Peyer's patch (tissue), 4 donors: ENCODE measurements around the gene EPHB1. TPM values are rescaled to one million over a fixed set of nuclear protein-coding genes. Genes with fewer than 3 reads are reported as not detected.

Source experiments
- DNase-seq, 3 donors: peaks; one replicate each; pipeline ENCODE4 v3.0.0-alpha.2; 2017 to 2019
- H3K27ac ChIP-seq, 4 donors: fragments of 200-600 bp; sonication (generic); one replicate each; pipeline ENCODE4 v1.5.1; 2016 to 2019
- H3K27me3 ChIP-seq, 2 donors: fragments of 200-600 bp; sonication (generic); one replicate each; pipeline ENCODE4 v1.5.1; 2019
- H3K36me3 ChIP-seq, 3 donors: fragments of 200-600 bp; sonication (generic); one replicate each; pipeline ENCODE4 v1.5.1; 2016 to 2019
- H3K4me1 ChIP-seq, 4 donors: fragments of 200-600 bp; sonication (generic); one replicate each; pipeline ENCODE4 v1.5.1; 2016 to 2019
- H3K4me3 ChIP-seq, 4 donors: fragments of 200-600 bp; sonication (generic); 1 replicate in 3 of 4; 2 replicates in 1 of 4; pipeline ENCODE4 v1.5.1; 2016 to 2019; ENCODE audit warnings: mild to moderate bottlenecking in 1 of 4
- H3K9me3 ChIP-seq, 4 donors: fragments of 200-600 bp; sonication (generic); one replicate each; pipeline ENCODE4 v1.5.1; 2016 to 2019; ENCODE audit warnings: mild to moderate bottlenecking in 1 of 4
- CTCF ChIP-seq, 6 experiments: fragments of 450-650 bp in 4 of 6; fragments of 200-600 bp in 2 of 6; sonication (generic) in 1 of 6; IDR thresholded peaks; one replicate each; pipeline ENCODE4 v1.5.1; 2017 to 2019; ENCODE audit warnings: antibody characterized with exemption in 6 of 6, mild to moderate bottlenecking in 3 of 6, moderate library complexity in 1 of 6
- POLR2A ChIP-seq, 2 donors: fragments of 450-650 bp; IDR thresholded peaks; one replicate each; pipeline ENCODE4 v1.5.1; 2017; ENCODE audit warnings: antibody characterized with exemption in 2 of 2, mild to moderate bottlenecking in 2 of 2, moderate library complexity in 2 of 2
- total RNA-seq, 4 donors: library from RNA; depleted of rRNA; stranded (reverse); fragments of >200 nt; gene quantifications; one replicate each; pipeline ENCODE4 v1.1.0, GENCODE V29; 2016

Gene EPHB1
- total RNA-seq, 4 donors from 2014 or later: 0.18 to 3.2 (median 0.68) TPM

GRCh38 chr3:134854254-134854653, 59.2 kb downstream of the EPHB1 start:
- no peak overlapping the region for H3K27ac ChIP-seq
- no peaks in the 10 kb centered on the region for H3K4me1 ChIP-seq
- TF ChIP-seq CTCF (IDR thresholded peaks at IDR 0.05) (no peak), POLR2A (IDR thresholded peaks at IDR 0.05) (no peak)
- H3K9me3 ChIP-seq: no peaks in the 10 kb centered on the region
- H3K4me3 ChIP-seq: no peak overlapping the region
- no peaks in the 10 kb centered on the region for H3K27me3 ChIP-seq
- no peak for DNase-seq
- no peaks in the 10 kb centered on the region for H3K36me3 ChIP-seq

GRCh38 chr3:134857356-134857755, 62.3 kb downstream of the EPHB1 start:
- no peaks in the 10 kb centered on the region for H3K27me3 ChIP-seq
- TF ChIP-seq POLR2A (IDR thresholded peaks at IDR 0.05) (no peak), CTCF (IDR thresholded peaks at IDR 0.05) (no peak)
- no peaks in the 10 kb centered on the region for H3K4me1 ChIP-seq
- H3K9me3 ChIP-seq: no peaks in the 10 kb centered on the region
- no peak overlapping the region for H3K27ac ChIP-seq
- no peak overlapping the region for H3K4me3 ChIP-seq
- H3K36me3 ChIP-seq: no peaks in the 10 kb centered on the region
- no peak for DNase-seq

GRCh38 chr3:134857776-134858362, 62.8 kb downstream of the EPHB1 start:
- no peak for DNase-seq
- no peak for TF ChIP-seq POLR2A (IDR thresholded peaks at IDR 0.05)
- no peak for TF ChIP-seq CTCF (IDR thresholded peaks at IDR 0.05)
- H3K27ac ChIP-seq: no peak overlapping the region
- H3K4me1 ChIP-seq: no peaks in the 10 kb centered on the region
- H3K36me3 ChIP-seq: no peaks in the 10 kb centered on the region
- H3K27me3 ChIP-seq: no peaks in the 10 kb centered on the region
- H3K4me3 ChIP-seq: no peak overlapping the region
- no peaks in the 10 kb centered on the region for H3K9me3 ChIP-seq

GRCh38 chr3:134858441-134859035, 63.5 kb downstream of the EPHB1 start:
- DNase-seq: no peak
- Histone ChIP-seq H3K4me3 (no peak overlapping the region), H3K9me3 (no peaks in the 10 kb centered on the region), H3K4me1 (no peaks in the 10 kb centered on the region), H3K27ac (no peak overlapping the region), H3K36me3 (no peaks in the 10 kb centered on the region), H3K27me3 (no peaks in the 10 kb centered on the region)
- TF ChIP-seq CTCF (IDR thresholded peaks at IDR 0.05) (no peak), POLR2A (IDR thresholded peaks at IDR 0.05) (no peak)

- H3K9me3 ChIP-seq: no peaks in the 10 kb centered on the region
- no peaks in the 10 kb centered on the region for H3K27me3 ChIP-seq
- no peak for DNase-seq
- no peaks in the 10 kb centered on the region for H3K4me1 ChIP-seq
- no peak overlapping the region for H3K27ac ChIP-seq
- no peaks in the 10 kb centered on the region for H3K36me3 ChIP-seq
- TF ChIP-seq POLR2A (IDR thresholded peaks at IDR 0.05) (no peak), CTCF (IDR thresholded peaks at IDR 0.05) (no peak)
- H3K4me3 ChIP-seq: no peak overlapping the region
These were observed 64.3 kb downstream of the EPHB1 start for GRCh38 chr3:134859341-134859740.
